LHCN-M2 (cell line): ENCODE measurements around the gene CNTNAP2. TPM values are rescaled to one million over a fixed set of nuclear protein-coding genes. Genes with fewer than 3 reads are reported as not detected.
"Not testable (repeated sequence)": the region's sequence is repeated elsewhere in the genome, so short reads cannot be mapped to it uniquely, and the experiment has no call there.

Source experiments
- DNase-seq: peaks from one replicate; pipeline ENCODE4 v3.0.0-alpha.2; 2012; ENCODE audit warnings: low read depth
- total RNA-seq: library from RNA; depleted of rRNA; stranded (reverse); fragments of >200 nt; gene quantifications from 2 replicates; pipeline ENCODE4 v1.2.3, GENCODE V29; 2014

The CNTNAP2 gene
- total RNA-seq, 1 experiment from 2014 or later, result not detected

- DNase-seq, result no peak
Observed at GRCh38 chr7:147089608-147090007, 973.0 kb downstream of the CNTNAP2 start.

DNA sequence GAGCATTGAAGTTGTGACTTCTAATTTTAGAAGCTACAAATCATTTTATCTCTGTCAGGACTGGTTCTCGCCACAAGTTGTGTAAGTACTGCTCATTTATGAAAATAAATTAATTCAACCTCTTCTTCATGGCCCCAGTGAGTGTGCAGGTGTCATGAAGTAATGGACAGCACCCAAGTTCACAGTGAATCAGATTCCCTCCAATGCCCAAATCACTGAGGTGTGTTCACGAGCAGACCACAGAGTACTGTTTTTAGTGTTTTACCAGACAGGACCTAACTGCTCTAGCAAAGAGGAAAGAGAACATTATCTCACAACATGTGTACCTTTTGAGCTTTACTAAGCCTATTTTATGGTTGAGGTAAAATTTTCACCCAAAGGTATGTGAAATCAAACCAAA, 980.0 kb downstream of the CNTNAP2 start:
- DNase-seq, result no peak

- DNase-seq, result no peak
Observed at GRCh38 chr7:147103224-147103623, 986.6 kb downstream of the CNTNAP2 start.

DNA sequence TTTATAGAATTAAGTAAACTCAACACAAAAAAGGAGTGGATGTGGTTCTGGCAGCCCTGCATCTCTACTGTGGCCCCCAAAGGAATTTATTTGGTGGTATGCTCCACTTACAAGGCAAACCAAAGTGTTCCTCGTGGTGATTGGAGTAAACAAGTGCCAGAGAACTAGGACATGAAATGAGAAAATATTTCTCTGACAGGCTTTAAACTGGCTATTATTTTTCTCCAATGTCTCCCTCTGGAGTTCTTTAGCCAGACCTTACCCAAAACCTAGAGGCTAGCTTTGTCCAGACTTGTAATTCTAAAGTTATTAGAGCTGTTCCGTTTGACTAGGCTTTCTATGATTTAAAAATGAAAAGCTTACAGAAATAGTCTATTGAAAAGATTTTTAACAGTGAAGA, 990.1 kb downstream of the CNTNAP2 start:
- no peak for DNase-seq

DNA sequence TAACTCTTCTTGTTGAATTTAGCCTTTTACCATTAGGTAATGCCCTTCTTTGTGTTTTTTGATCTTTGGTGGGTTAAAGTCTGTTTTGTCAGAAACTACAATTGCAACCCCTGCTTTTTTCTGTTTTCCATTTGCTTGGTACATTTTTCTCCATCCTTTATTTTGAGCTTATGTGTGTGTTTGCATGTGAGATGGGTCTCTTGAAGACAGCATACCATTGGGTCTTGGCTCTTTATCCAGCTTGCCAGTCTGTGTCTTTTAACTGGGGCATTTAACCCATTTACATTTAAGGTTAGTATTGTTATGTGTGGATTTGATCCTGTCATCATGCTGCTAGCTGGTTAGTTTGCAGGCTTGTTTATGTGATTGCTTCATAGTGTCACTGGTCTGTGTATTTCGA, 997.9 kb downstream of the CNTNAP2 start:
- not testable (repeated sequence) for DNase-seq

DNA sequence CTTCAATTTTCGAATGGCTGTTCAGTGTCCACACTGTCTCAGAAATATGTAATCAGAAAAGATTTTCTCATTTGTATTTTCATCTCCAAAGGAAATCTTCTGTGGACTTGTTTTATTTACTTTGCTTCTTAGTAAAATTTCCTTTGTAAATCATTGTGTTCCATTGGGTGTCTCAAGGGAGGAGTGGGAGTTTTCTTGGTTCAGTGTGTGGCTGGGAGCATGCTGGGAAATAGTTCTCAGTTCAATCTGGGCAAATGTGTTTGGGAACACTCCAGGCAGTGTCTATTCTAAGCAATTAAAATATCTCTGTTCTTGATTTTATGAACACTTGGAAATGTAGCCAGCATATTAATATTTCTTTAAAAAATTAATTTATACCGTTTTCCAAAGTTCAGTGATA, 1019.8 kb downstream of the CNTNAP2 start:
- no peak for DNase-seq

- no peak for DNase-seq
Observed at GRCh38 chr7:147145194-147145593, 1028.6 kb downstream of the CNTNAP2 start.

DNA sequence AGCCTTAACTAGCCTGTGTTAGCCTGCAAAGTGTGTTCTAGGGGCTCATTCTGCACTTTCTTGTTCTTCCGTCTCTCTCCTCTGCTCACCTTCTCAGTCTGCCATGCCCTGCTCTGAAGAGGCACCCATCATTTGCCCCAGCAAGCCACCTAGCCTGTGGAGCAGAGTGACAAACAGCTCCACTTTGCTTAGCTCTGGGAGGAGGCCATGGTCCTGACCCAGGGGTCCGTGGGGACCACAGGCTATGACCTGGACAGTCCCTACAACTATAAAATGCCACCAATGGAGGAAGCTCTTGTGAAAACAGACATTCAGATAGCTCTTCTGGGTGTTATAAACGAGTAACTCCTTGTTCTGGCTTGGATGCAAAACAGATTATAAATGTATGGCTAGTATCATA, 1029.6 kb downstream of the CNTNAP2 start:
- DNase-seq, result no peak

DNA sequence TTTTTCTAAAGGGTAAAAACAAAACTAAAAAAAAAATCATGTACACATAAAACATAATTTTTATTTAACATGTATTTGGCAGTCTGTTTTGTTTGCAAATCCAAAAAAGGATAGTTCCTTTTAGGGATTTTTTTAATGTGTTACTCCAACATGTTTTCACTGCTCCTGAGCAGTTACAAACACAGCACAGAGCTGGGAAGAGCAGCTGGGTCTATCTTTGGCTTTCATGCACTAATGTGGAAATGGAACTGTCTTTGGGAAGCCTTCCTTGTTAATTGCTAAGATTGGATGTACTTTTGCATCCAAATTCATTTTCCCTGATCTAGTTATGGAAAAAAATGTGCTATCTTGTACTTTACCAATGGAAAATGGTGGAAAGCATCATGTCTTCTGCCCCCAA, 1035.1 kb downstream of the CNTNAP2 start:
- DNase-seq, result no peak

- no peak for DNase-seq
Observed at GRCh38 chr7:147153571-147153970, 1037.0 kb downstream of the CNTNAP2 start.

GRCh38 chr7:147161405-147161804, 1044.8 kb downstream of the CNTNAP2 start:
- DNase-seq, result no peak

DNA sequence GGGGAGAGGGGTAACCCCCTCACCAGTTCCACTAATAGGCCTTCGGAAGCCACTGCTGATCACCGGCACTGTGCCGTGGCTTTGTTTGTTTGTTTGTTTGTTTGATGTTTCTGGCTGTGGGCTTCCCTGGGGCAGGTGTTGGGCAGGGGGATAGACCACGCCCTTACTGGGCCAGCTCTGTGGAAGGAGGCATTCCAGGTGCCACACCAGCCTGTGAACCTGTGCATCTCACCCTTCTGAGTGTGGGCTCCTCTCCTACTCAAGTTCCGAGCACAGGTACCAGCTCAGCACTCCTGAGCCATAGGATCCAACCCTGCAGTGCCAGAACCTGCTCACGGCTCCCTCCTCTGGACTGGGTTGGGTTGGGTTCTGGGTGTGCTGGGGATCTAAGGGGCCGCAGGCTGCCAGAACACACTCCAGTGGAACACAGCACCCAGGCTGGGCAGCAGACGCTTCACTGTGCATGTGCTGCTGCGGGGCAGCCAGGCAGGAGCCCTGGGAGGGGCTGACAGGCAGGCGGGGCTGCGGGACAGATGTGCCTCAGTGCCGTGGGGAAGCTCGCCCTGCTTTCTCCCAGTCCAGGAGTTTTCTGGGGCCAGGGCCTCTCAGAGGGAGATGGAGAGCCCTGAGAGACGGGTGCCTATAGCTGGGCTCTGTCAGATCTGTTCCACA, 1053.9 kb downstream of the CNTNAP2 start:
- DNase-seq, result no peak

DNA sequence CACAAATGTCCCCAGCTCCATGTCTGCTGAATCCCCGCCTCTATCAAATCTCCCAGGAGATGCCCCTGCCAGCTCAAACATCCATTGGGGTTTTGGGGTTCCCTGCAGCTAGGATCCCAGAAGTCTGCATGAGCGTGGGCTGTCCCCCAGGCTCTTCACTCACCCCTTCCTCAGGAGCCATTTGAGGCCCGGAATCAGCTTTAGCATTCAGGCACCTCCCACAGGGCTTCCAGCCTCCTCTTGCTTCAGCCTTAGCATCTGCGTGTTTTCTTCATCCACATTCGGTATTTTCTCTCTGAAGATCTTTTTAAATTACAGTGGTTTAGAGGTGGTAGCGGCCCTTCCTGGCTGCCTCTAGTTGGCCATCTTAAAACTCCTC, 1054.4 kb downstream of the CNTNAP2 start:
- no peak for DNase-seq

DNA sequence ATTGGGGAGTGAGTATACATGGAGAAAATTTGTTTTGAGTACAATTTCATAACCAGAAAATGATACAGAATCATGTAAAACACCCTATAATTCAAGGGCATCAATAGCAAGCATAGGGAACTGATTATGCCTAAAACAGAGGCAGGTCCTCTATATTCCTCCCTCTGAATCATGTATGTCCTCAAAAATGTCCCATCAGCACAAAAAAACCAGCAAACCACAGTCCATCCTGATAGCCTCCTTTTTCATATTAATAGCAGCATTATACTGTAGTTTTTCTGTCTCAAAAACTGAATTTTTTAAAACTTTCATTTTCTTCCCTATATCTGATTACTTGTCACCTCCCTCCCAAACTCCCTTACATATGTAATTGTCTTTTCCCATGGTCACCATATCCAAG, 1057.3 kb downstream of the CNTNAP2 start:
- no peak for DNase-seq

GRCh38 chr7:147182874-147183273, 1066.3 kb downstream of the CNTNAP2 start:
- no peak for DNase-seq

- DNase-seq, result no peak
Observed at GRCh38 chr7:147183276-147183675, 1066.7 kb downstream of the CNTNAP2 start.

DNA sequence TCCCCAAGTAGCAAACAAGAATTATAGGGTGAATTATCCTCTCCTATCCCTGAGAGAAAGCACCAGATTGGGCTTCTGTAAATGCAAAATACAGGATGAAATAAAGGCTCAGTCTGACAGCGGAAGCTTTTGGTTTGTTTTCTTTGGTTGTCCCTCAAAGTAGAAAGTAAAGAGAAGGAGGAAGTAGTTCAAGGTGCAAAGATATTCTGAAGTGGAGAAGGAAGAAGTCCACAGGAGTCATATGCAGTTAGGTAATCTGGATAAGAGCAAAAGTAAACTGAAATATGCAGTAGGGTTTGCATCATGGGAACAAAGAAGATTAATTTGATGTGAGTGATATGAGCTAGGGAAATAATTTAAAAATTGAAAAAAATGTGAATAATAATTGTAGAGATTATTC, 1071.9 kb downstream of the CNTNAP2 start:
- DNase-seq, result no peak

- no peak for DNase-seq
Observed at GRCh38 chr7:147193476-147193875, 1076.9 kb downstream of the CNTNAP2 start.

DNA sequence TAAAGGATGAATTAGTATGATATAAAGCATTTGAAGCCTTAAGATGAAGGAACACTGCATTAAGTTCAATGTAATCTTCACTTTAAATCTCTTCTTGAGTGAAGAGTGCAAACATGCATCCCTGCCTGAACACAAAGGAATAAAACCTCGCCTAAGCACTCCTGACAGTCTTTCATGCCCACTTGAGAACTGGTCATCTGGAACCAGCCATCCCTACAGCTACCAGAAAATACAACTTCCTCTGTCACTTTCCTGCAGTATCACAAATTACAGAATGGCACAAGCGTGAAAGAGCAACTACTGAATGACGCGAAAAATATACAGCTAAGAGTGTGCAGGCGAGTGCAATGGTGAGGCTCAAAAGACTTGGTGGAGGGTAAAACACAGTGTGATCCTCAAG, 1079.9 kb downstream of the CNTNAP2 start:
- DNase-seq, result no peak

DNA sequence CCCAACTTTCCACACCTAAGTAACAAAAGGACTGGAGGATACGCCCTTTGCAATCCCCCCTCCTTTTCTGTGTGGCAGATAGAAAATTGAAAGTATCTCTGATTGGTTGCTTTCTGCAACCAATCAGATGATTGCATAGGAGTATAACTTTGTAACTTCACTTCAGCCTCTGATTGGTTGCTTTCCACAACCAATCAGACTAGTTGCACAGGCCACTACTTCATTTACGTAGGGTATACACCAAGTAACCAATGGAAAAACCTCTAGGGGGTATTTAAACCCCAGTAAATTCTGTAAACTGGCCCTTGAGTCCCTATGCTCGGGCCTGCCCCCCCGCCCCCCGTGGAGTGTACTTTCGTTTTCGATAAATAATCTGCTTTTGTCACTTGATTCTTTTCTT, 1080.4 kb downstream of the CNTNAP2 start:
- peak; percentile 8 for DNase-seq

- no peak for DNase-seq
Observed at GRCh38 chr7:147199868-147200267, 1083.3 kb downstream of the CNTNAP2 start.

DNA sequence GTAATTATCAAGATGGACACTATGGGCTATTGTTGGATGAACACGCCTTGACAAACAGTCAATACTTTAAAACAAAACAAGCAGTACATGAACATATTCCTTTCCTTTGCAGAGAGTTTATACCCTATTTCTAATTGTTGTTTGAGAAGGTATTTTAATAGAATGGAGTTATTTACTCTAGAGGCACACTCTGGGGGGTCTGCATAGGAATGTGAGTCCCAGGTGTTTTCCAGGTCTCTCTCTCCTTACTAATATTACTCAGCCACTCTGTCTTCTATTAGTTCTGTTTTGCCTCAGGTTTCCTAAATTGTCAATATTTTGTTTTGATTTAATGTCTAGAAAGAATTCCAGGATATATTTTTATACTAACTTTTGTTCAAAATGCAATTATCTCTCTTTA, 1091.4 kb downstream of the CNTNAP2 start:
- DNase-seq, result no peak

DNA sequence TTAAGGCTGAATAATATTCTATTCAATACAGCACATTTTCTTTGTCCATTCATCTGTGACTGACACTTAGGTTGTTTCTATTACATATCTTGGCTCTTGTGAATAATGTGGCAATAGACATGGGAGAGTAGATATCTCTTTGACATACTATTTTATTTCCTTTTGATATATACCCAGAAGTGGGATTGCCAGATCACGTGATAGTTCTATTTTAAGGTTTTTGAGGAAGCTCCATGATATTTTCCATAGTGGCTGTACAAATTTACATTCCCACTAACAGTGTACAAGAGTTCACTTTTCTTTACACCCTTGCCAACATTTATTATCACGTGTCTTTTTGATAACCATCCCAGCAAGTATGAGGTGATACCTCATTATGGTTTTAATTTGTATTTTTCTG, 1114.7 kb downstream of the CNTNAP2 start:
- no peak for DNase-seq
